Mammary epithelial cell (primary cell): ENCODE measurements around the gene KCTD10.

ENCODE experiments used
- EZH2 ChIP-seq: IDR thresholded peaks from 2 replicates; pipeline ENCODE4 v1.6.1; 2012; ENCODE audit warnings: low read length, inconsistent platforms, borderline replicate concordance
- TF ChIP-seq, protein P1 (sequence below), 2 donors: IDR thresholded peaks in 1 of 2; conservative IDR thresholded peaks in 1 of 2; 2 replicates each; pipeline ENCODE4 v1.5.1; 2011 to 2012; ENCODE audit warnings: inconsistent platforms in 2 of 2, low read length in 2 of 2, mild to moderate bottlenecking in 2 of 2, control low read depth in 1 of 2, low read depth in 1 of 2; ENCODE audit not compliant: insufficient read depth in 1 of 2; ENCODE audit errors: extremely low read depth in 1 of 2

DNA sequence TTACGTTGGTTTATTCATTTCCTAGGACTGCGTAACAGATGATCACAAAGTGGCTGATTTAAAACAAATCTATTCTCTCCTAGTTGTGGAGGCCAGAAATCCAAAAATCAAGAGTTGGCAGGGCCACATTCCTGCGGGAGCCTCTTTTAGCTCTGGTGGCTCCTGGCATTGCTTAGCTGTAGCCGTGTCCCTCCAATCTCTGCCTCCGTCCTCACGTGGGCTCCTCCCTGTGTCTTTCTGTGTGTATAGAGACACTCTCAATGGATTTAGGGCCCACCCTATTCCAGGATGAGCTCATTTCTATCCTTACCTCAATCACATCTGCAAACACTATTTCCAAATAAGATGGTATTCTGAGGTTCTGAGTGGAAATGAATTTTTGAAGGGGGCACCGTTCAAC, 42.5 kb downstream of the KCTD10 start:
- TF ChIP-seq, protein P1, sequence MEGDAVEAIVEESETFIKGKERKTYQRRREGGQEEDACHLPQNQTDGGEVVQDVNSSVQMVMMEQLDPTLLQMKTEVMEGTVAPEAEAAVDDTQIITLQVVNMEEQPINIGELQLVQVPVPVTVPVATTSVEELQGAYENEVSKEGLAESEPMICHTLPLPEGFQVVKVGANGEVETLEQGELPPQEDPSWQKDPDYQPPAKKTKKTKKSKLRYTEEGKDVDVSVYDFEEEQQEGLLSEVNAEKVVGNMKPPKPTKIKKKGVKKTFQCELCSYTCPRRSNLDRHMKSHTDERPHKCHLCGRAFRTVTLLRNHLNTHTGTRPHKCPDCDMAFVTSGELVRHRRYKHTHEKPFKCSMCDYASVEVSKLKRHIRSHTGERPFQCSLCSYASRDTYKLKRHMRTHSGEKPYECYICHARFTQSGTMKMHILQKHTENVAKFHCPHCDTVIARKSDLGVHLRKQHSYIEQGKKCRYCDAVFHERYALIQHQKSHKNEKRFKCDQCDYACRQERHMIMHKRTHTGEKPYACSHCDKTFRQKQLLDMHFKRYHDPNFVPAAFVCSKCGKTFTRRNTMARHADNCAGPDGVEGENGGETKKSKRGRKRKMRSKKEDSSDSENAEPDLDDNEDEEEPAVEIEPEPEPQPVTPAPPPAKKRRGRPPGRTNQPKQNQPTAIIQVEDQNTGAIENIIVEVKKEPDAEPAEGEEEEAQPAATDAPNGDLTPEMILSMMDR (conservative IDR thresholded peaks at IDR 0.05 in 1 of 2, IDR thresholded peaks at IDR 0.05 in 1 of 2; ENCODE audit: extremely low read depth in 1 of 2, insufficient read depth in 1 of 2, low read depth in 1 of 2, low read length in 2 of 2), result no peak
- no peak for TF ChIP-seq EZH2
